HL-60 (cell line): ENCODE results near the gene BCL3.

Experiments
- CTCF ChIP-seq: IDR thresholded peaks from one replicate; pipeline ENCODE4 v1.5.1; 2011; ENCODE audit warnings: low read length, control low read depth, inconsistent platforms; ENCODE audit not compliant: insufficient read depth
- GABPA ChIP-seq: IDR thresholded peaks from 2 replicates; pipeline ENCODE4 v1.6.1; 2012; ENCODE audit warnings: low read depth
- POLR2AphosphoS5 ChIP-seq: IDR thresholded peaks from 2 replicates; pipeline ENCODE4 v1.6.1; 2012; ENCODE audit warnings: low read depth
- REST ChIP-seq: IDR thresholded peaks from 2 replicates; pipeline ENCODE4 v1.6.1; 2012; ENCODE audit warnings: low read depth; ENCODE audit not compliant: insufficient replicate concordance
- SPI1 ChIP-seq: IDR thresholded peaks from 2 replicates; pipeline ENCODE4 v1.6.1; 2012; ENCODE audit warnings: low read depth, mild to moderate bottlenecking, borderline replicate concordance

GRCh38 chr19:44745341-44745831 is 3.1 kb upstream of the BCL3 start:
- TF ChIP-seq SPI1 (no peak), CTCF (no peak), REST (no peak), POLR2AphosphoS5 (no peak), GABPA (no peak)
